ENCODE data around the gene SLC35B1. TPM values are rescaled to one million over a fixed set of nuclear protein-coding genes. Genes with fewer than 3 reads are reported as not detected.
A peak's percentile ranks its signal among the peaks of the same experiment; 100 is the strongest.

SLC35B1 gene
- total RNA-seq, 1 experiment from 2014 or later = 104 TPM

GRCh38 chr17:49681106-49681979, 26.4 kb downstream of the SLC35B1 start:
- CTCF ChIA-PET = interaction anchor here (0.7 to 1.1 kb wide), 2 partner anchors 114 to 1342 kb away, joined by 3 to 5 read pairs; no protein-coding TSS in a partner anchor
- POLR2A ChIA-PET (ENCODE audit: low non-redundant PET) = no interaction called here
- TF ChIP-seq CTCF (conservative IDR thresholded peaks at IDR 0.05; ENCODE audit: low read depth, low read length) = no peak
- no peak for TF ChIP-seq EZH2 (IDR thresholded peaks at IDR 0.05; ENCODE audit: borderline replicate concordance, low read depth, low read length, poor library complexity, severe bottlenecking)
- BruUV-seq (replicated peaks) = no TSS peak
- DNase-seq (ENCODE audit: low spot score) = no peak
- H3K4me3 ChIP-seq (ENCODE audit: low read depth, low read length, poor library complexity, severe bottlenecking) = no peak overlapping the region
- peaks cover 4% of the 10 kb centered on the region for H3K4me1 ChIP-seq (ENCODE audit: insufficient read depth, low read length, poor library complexity, severe bottlenecking)
- no peaks in the 10 kb centered on the region for H3K27me3 ChIP-seq (replicated peaks; ENCODE audit: insufficient read depth, low read depth, low read length, poor library complexity)
- H3K36me3 ChIP-seq (ENCODE audit: insufficient read depth, low read length, poor library complexity, severe bottlenecking) = no peaks in the 10 kb centered on the region
- intact Hi-C loops (cut with micrococcal nuclease; ENCODE audit: unreplicated experiment) = no loop called here
- H3K9me3 ChIP-seq (ENCODE audit: low read depth, low read length, poor library complexity, severe bottlenecking) = no peaks in the 10 kb centered on the region
- no peak overlapping the region for H3K27ac ChIP-seq (ENCODE audit: low read depth, low read length, poor library complexity, severe bottlenecking)

GRCh38 chr17:49680314-49680713, 27.4 kb downstream of the SLC35B1 start:
- Histone ChIP-seq H3K4me3 (ENCODE audit: low read depth, low read length, poor library complexity, severe bottlenecking) (no peak overlapping the region), H3K9me3 (ENCODE audit: low read depth, low read length, poor library complexity, severe bottlenecking) (no peaks in the 10 kb centered on the region), H3K36me3 (ENCODE audit: insufficient read depth, low read length, poor library complexity, severe bottlenecking) (no peaks in the 10 kb centered on the region), H3K27ac (ENCODE audit: low read depth, low read length, poor library complexity, severe bottlenecking) (no peak overlapping the region), H3K4me1 (ENCODE audit: insufficient read depth, low read length, poor library complexity, severe bottlenecking) (peaks cover 9% of the 10 kb centered on the region), H3K27me3 (replicated peaks; ENCODE audit: insufficient read depth, low read depth, low read length, poor library complexity) (no peaks in the 10 kb centered on the region)
- CTCF ChIA-PET = interaction anchor here (0.7 kb wide), 1 partner anchor 1341 kb away, joined by 5 read pairs; no protein-coding TSS in a partner anchor
- POLR2A ChIA-PET (ENCODE audit: low non-redundant PET) = no interaction called here
- TF ChIP-seq CTCF (conservative IDR thresholded peaks at IDR 0.05; ENCODE audit: low read depth, low read length) = no peak
- no peak for TF ChIP-seq EZH2 (IDR thresholded peaks at IDR 0.05; ENCODE audit: borderline replicate concordance, low read depth, low read length, poor library complexity, severe bottlenecking)
- intact Hi-C loops (cut with micrococcal nuclease; ENCODE audit: unreplicated experiment) = no loop called here
- no TSS peak for BruUV-seq (replicated peaks)
- DNase-seq (ENCODE audit: low spot score) = no peak

- DNase-seq (ENCODE audit: low spot score) = peak; percentile 99
- Histone ChIP-seq H3K27ac (ENCODE audit: low read depth, low read length, poor library complexity, severe bottlenecking) (peak within 1 kb of the TSS; percentile 92), H3K4me3 (ENCODE audit: low read depth, low read length, poor library complexity, severe bottlenecking) (peak within 1 kb of the TSS; percentile 73), H3K36me3 (ENCODE audit: insufficient read depth, low read length, poor library complexity, severe bottlenecking) (no peaks in the 10 kb centered on the region), H3K9me3 (ENCODE audit: low read depth, low read length, poor library complexity, severe bottlenecking) (no peaks in the 10 kb centered on the region), H3K4me1 (ENCODE audit: insufficient read depth, low read length, poor library complexity, severe bottlenecking) (peaks cover 14% of the 10 kb centered on the region), H3K27me3 (replicated peaks; ENCODE audit: insufficient read depth, low read depth, low read length, poor library complexity) (no peaks in the 10 kb centered on the region)
- intact Hi-C loops (cut with micrococcal nuclease; ENCODE audit: unreplicated experiment) = no loop called here
- ChIA-PET CTCF (interaction anchor here (1.0 kb wide), 1 partner anchor 111 kb away, joined by 10 read pairs; no protein-coding TSS in a partner anchor), POLR2A (ENCODE audit: low non-redundant PET) (interaction anchor here (0.7 kb wide), 1 partner anchor 649 kb away, joined by 10 read pairs; no protein-coding TSS in a partner anchor)
- TF ChIP-seq CTCF (conservative IDR thresholded peaks at IDR 0.05; ENCODE audit: low read depth, low read length) (no peak), EZH2 (IDR thresholded peaks at IDR 0.05; ENCODE audit: borderline replicate concordance, low read depth, low read length, poor library complexity, severe bottlenecking) (no peak)
- BruUV-seq (replicated peaks) = no TSS peak
Observed at GRCh38 chr17:49677933-49678847, 29.6 kb downstream of the SLC35B1 start, which contains the start of gene SPOP. TSS of gene SPOP (minus strand) at chr17:49678097. CDS start at chr17:49622810, 55,287 bp downstream.
